Retinal pigment epithelial cell (primary cell): Measurements from ENCODE around the gene SLC36A4.

Source experiments
- DNase-seq: peaks from one replicate; pipeline ENCODE4 v3.0.0-alpha.2; 2010; ENCODE audit warnings: low read depth
- H3K4me3 ChIP-seq: 2 replicates; pipeline ENCODE4 v1.5.1; 2011; ENCODE audit warnings: mild to moderate bottlenecking, low read length, control low read depth, moderate library complexity
- CTCF ChIP-seq: conservative IDR thresholded peaks from 2 replicates; pipeline ENCODE4 v1.5.1; 2011; ENCODE audit warnings: low read depth, low read length, control low read depth, inconsistent platforms

Gene SLC36A4

GRCh38 chr11:93123351-93123898, 74.4 kb downstream of the SLC36A4 start:
- no peak for TF ChIP-seq CTCF
- DNase-seq = peak; percentile 27
- H3K4me3 ChIP-seq = no peak overlapping the region

GRCh38 chr11:93122535-93123235, 75.1 kb downstream of the SLC36A4 start:
- DNase-seq = no peak
- TF ChIP-seq CTCF = no peak
- no peak overlapping the region for H3K4me3 ChIP-seq

GRCh38 chr11:93118276-93118675, 79.5 kb downstream of the SLC36A4 start:
- DNase-seq = no peak
- no peak overlapping the region for H3K4me3 ChIP-seq
- TF ChIP-seq CTCF = no peak

- TF ChIP-seq CTCF = no peak
- no peak for DNase-seq
- H3K4me3 ChIP-seq = no peak overlapping the region
Measured at GRCh38 chr11:93117565-93117964, 80.2 kb downstream of the SLC36A4 start.

GRCh38 chr11:93116641-93117441, 81.0 kb downstream of the SLC36A4 start:
- no peak for DNase-seq
- no peak overlapping the region for H3K4me3 ChIP-seq
- TF ChIP-seq CTCF = no peak

GRCh38 chr11:93114304-93114703, 83.5 kb downstream of the SLC36A4 start:
- no peak overlapping the region for H3K4me3 ChIP-seq
- no peak for DNase-seq
- TF ChIP-seq CTCF = no peak
